ENCODE results near the gene MAD1L1. TPM values are rescaled to one million over a fixed set of nuclear protein-coding genes. Genes with fewer than 3 reads are reported as not detected.
"Not testable (repeated sequence)": the region's sequence is repeated elsewhere in the genome, so short reads cannot be mapped to it uniquely, and the experiment has no call there.

The MAD1L1 gene
- polyA plus RNA-seq, 1 donor = 21.2 TPM

DNA sequence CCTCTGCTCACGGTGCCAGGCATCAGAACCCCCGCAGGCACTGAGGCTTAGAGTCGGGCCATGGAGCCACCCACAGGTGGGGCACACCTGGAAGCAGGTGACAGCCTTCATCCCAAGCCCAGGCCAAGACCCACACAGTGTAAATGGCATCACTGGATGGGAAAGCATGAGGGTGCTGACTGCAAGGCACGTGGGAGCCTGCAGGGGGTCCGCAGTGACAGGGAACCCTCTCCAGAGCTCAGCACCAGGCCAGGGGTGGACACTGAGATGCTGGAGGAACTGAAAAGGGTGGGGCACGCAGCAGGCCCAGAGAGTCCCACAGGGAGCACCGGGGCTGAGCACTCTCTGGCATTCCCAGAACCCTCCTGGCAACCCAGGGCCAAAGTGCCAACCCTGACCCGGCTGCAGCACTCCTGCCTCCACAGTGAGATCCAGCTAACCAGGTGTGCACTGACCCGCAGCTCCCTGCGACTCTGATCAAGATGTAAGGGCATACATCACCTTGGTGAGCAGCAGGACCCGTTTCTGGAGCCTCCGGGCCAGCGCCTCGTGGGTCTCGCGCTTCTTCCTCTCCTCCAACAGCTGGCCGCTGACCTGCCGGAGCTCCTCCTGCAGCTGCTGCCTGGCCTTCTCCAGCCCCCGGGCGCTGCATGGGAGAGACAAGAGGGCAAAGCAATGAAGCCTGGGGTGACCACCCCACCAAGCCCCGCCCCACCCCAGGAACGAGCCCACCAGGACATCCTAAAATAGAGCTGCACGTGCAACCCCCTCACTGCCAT lies 163.9 kb downstream of the MAD1L1 start:
- no peak for DNase-seq (ENCODE audit: low read depth)

- DNase-seq (ENCODE audit: low read depth) = no peak
Observed at GRCh38 chr7:2066251-2066919, 166.4 kb downstream of the MAD1L1 start.

- no peak for DNase-seq (ENCODE audit: low read depth)
Observed at GRCh38 chr7:2065528-2065927, 167.2 kb downstream of the MAD1L1 start.

GRCh38 chr7:2063563-2064260 lies 169.0 kb downstream of the MAD1L1 start:
- DNase-seq (ENCODE audit: low read depth) = no peak

- no peak for DNase-seq (ENCODE audit: low read depth)
Observed at GRCh38 chr7:2062648-2063047, 170.1 kb downstream of the MAD1L1 start.

DNA sequence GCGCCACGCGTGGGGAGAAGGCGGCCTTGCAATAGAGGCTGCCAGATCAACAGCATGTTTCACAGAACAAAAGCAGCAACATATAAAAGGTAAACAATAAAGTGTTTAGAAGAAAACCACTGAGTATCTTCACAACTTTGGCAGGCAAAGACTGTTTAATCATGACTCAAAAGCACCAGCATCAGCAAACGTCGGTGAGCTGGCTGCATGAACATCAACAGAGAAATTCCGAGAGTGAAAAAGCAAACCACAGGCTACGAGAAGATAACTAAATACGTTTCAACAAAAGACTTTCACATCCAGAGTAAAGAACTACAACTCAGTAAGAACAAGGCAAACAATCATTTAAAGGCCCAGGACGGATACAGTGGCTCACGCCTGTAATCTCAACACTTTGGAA lies 172.0 kb downstream of the MAD1L1 start:
- no peak for DNase-seq (ENCODE audit: low read depth)

DNA sequence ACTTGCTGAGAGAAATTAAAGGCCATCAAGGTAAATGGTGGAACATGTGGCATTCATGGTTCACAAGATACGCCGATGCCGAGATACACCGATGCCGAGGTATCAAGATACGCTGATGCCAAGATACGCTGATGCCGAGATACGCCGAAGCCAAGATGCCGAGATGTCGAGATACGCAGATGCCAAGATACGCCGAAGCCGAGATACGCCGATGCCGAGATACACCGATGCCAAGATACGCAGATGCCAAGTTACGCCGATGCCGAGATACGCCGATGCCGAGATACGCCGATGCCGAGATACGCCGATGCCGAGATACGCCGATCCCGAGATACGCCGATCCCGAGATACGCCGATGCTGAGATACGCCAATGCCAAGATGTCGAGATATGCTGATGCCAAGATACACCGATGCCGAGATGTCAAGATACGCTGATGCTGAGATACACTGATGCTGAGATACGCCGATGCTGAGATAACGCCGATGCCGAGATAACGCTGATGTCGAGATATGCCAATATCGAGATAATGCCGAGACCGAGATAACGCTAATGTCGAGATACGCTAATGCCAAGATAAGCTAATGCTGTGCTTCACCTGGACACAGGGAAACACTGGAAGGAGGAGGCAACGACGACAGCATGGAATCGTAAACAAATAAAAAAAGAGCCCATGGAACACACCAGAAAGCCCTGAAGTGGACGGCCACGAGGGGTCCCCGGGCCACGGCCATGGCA lies 172.6 kb downstream of the MAD1L1 start:
- DNase-seq (ENCODE audit: low read depth) = no peak

DNA sequence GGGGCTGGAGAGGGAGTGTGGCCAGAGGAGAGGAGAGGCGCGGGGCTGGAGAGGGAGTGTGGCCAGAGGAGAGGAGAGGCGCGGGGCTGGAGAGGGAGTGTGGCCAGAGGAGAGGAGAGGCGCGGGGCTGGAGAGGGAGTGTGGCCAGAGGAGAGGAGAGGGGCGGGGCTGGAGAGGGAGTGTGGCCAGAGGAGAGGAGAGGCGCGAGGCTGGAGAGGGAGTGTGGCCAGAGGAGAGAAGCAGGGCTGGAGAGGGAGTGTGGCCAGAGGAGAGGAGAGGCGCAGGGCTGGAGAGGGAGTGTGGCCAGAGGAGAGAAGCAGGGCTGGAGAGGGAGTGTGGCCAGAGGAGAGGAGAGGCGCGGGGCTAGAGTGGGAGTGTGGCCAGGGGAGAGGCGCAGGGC lies 174.5 kb downstream of the MAD1L1 start:
- not testable (repeated sequence) for DNase-seq (ENCODE audit: low read depth)

GRCh38 chr7:2055956-2056355 lies 176.8 kb downstream of the MAD1L1 start:
- no peak for DNase-seq (ENCODE audit: low read depth)

DNA sequence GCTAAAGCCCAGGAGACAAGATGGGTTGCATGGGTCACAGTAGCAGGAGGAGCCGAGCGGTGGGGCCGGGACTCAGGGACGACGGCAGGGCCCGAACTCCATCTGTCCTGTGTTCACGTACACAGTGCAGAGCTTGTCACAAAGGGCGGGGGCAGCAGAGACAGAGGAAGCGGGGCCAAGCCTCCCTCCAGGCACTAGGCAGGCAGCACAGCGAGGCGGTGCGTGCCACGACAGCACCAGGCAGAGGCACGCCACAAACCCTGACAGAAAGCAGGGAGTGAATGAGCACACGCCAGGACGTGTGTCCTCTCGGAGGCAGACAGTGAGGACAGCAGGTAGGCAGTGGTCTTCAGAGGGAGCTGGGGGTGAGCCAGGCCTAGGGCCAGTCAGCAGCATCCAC lies 177.8 kb downstream of the MAD1L1 start:
- no peak for DNase-seq (ENCODE audit: low read depth)

- no peak for DNase-seq (ENCODE audit: low read depth)
Observed at GRCh38 chr7:2053395-2053794, 179.3 kb downstream of the MAD1L1 start.

DNA sequence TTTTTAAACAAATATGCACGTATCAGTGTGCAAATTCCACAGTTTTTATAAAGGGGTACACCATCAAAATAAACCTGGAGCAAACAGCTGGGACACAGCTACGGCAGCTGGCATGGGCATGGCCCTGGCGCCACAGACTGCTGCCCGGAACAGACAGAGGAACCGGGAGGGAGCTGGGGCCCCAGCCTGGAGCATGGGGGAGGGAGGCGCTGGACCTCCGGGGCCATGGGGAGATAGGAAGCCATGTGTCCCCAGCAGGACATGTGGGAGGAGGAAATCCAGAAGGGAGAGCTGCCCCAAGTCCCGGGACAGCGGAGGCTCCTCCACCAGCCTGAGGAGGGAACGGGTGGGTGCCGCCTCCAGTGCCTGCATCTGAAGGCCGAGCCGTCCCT lies 180.1 kb downstream of the MAD1L1 start:
- no peak for DNase-seq (ENCODE audit: low read depth)

DNA sequence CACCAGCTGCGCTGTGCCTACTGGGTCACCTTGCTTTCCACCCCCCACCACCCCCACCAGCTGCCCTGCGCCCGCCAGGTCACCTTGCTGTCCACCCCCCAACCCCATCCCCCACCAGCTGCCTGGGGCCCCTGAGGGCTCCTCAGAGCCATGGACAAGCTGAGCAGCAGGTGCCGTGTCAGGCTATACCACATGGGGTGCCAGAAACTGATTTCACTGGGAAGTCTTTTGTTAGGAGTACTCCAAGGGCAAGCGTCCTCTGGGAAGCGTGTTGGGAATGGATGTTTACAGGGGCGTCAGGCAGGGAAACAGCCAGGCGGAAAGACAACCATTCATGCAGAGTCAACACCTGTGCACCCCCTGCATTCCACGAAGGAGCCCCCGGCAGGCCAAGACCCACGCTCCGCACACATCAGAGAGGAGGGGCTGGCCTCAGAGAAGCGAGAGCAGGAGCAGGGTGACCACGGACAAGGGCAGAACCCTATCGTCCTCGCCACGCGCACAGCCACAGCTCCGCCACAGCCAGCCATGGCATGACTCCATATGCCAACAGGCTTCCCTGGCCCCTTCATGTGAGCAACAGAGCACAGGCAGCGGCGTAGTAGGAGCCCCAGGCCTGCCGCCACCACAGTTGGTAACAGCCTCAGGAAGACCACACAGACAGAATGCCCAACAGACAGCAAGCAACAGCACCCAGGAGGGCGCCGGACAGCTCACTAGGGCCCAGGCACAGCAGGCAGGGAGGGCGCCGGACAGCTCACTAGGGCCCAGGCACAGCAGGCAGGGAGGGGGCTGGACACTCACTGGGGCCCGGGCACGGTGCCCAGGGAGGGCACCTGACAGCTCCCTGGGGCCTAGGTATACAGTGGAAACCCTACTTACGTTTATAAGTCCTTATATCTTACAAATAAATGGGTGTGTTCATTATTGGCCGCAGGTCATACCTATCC lies 180.8 kb downstream of the MAD1L1 start:
- DNase-seq (ENCODE audit: low read depth) = no peak

- DNase-seq (ENCODE audit: low read depth) = no peak
Observed at GRCh38 chr7:2050511-2050866, 182.3 kb downstream of the MAD1L1 start.

DNA sequence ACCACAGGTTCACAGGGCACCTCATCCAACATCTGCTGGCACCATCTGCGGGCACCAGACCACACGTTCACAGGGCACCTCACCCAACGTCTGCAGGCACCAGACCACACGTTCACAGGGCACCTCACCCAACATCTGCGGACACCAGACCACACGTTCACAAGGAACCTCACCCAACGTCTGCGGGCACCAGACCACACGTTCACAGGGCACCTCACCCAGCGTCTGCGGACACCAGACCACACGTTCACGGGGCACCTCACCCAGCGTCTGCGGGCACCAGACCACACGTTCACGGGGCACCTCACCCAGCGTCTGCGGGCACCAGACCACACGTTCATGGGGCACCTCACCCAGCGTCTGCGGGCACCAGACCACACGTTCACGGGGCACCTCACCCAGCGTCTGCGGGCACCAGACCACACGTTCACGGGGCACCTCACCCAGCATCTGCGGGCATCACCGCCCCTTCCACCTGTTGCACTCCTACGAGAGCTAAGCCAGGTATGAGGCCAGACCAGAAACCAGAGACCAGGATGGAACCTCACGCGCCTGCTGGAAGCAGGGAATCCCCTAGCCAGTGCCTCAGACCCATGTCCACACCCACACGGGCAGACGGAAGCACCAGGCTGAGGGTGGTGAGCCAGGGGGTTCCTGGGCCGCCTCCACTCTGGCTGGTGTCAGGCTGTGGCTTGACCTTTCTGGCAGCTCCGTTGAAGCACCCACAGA lies 182.8 kb downstream of the MAD1L1 start:
- DNase-seq (ENCODE audit: low read depth) = no peak

DNA sequence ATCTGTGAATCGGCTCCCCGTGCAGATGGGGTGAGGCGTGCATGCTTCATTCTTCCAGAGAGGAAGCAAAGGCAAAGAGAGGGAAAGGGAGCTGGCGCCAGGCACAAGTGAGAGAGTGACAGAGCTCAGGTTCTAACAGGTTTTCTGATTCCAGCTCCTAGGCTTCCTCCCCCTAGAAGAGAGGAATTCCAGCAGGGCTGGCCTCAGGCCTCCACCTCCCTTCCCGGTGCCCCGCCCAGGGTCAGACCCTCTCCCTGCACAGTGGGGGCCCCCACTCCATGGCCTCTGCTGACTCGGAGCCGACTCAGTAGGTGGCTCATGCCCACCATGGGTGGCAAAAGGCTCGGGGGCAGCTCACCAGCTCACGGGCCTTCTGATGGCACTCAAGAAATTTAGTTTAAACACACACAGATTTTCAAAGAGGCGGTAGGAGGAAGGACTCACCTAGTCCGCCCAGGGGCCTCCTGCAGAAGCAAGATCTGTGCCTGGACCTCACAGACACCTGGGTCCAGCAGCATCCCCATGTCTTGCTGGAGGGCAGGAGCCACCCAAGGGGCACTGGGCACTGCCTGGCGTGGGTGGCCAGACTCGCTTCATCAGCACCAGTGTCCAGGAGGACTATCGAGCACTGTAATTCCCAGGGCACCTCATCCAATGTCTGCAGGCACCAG lies 183.5 kb downstream of the MAD1L1 start:
- DNase-seq (ENCODE audit: low read depth) = no peak

- DNase-seq (ENCODE audit: low read depth) = no peak
Observed at GRCh38 chr7:2048531-2048930, 184.2 kb downstream of the MAD1L1 start.

DNA sequence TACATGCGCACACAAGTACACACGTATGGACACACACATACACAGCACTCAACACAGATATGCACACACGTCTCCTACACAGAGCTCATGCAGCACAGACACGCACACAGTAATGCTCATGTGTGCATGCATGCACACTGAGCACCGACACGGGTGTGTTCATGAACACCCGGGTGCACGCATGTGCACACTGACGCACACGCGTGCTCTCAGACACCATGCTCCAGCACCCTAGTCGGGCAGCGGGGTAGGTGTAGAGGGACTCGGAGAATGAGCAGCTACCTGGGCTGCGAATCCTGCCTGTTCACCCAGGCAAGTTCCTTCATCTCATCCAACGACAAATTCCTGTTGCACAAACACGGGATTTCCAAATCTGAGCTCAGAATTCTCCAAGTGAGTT lies 184.7 kb downstream of the MAD1L1 start:
- DNase-seq (ENCODE audit: low read depth) = no peak
